Cardiac muscle cell (in vitro differentiated cells and primary cell): ENCODE results near the gene CHRM4. TPM values are rescaled to one million over a fixed set of nuclear protein-coding genes. Genes with fewer than 3 reads are reported as not detected.

Experiments used
- DNase-seq, 2 donors: peaks; one replicate each; pipeline versions ENCODE4 v3.0.0 to v3.0.0-alpha.2; 2010 to 2017; ENCODE audit warnings: low read depth in 1 of 2, low spot score in 1 of 2
- H3K27ac ChIP-seq: fragments of 200-600 bp; sonication (generic); 2 replicates; pipeline ENCODE4 v1.5.1; 2016
- H3K27me3 ChIP-seq: fragments of 200-600 bp; sonication (generic); 2 replicates; pipeline ENCODE4 v1.6.0; 2016; ENCODE audit warnings: control low read depth
- H3K36me3 ChIP-seq: fragments of 200-600 bp; sonication (generic); 2 replicates; pipeline ENCODE4 v1.5.1; 2016; ENCODE audit warnings: control low read depth
- H3K4me1 ChIP-seq: fragments of 200-600 bp; sonication (generic); 2 replicates; pipeline ENCODE4 v1.8.1; 2017; ENCODE audit warnings: low read depth, mild to moderate bottlenecking, mixed run types
- H3K4me3 ChIP-seq: fragments of 200-600 bp; sonication (generic); 2 replicates; pipeline ENCODE4 v1.5.1; 2016; ENCODE audit warnings: mild to moderate bottlenecking
- H3K9me3 ChIP-seq: fragments of 200-600 bp; sonication (generic); 2 replicates; pipeline ENCODE4 v1.5.1; 2017; ENCODE audit warnings: low read depth, mild to moderate bottlenecking, control low read depth
- polyA plus RNA-seq: library from polyadenylated mRNA; unstranded; fragments of >200 nt; fragmentation: Nextera tagmentation; extraction: Ambion mirVana; gene quantifications from 2 replicates; pipeline ENCODE4 v1.2.1, GENCODE V29; 2016
- total RNA-seq: library from RNA; depleted of rRNA; stranded (reverse); fragments of >200 nt; gene quantifications from 2 replicates; pipeline ENCODE4 v1.2.3, GENCODE V29; 2016
- TF ChIP-seq, protein P1 (sequence below): IDR thresholded peaks from 2 replicates; pipeline ENCODE4 v1.5.1; 2012; ENCODE audit warnings: low read depth, mild to moderate bottlenecking, low read length

The CHRM4 gene
- total and polyA plus RNA-seq, 2 experiments from 2014 or later = 0.51 TPM; not detected in 1

DNA sequence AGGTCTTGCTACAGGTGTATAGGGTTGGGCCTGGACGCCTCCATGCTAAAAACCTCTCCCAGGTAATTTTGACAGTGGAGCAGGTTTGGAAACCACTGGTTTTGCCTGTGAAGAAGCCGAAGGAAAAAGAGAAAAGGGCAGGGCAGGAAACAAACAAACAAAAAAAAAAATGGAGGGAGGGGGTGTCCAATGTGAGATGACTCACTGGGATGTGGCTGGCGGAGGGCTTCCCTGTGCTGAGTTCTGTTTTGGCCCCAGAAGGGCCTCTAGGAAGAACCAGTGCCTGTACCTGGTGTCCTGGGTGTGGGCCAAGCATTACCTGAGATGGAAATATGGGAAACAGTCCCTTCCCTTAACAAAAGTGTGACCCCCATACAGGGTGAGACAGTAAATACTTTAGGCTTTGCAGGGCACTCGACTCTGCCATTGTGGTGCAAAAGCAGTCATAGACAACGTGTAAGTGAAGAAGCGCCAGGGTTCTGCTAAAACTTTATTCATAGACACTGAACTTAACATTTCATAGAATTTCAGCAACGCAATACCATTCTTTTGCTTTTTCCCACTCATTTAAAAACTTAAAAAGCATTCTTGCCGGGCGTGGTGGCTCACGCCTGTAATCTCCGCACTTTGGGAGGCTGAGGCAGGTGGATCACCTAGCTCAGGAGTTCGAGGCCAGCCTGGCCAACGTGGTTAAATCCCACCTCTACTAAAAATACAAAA, 53.8 kb downstream of the CHRM4 start:
- DNase-seq = no peak
- Histone ChIP-seq H3K4me3 (no peak overlapping the region), H3K36me3 (no peaks in the 10 kb centered on the region), H3K9me3 (no peaks in the 10 kb centered on the region), H3K4me1 (peaks cover 35% of the 10 kb centered on the region), H3K27ac (no peak overlapping the region), H3K27me3 (peaks cover 4% of the 10 kb centered on the region)
- TF ChIP-seq, protein P1, sequence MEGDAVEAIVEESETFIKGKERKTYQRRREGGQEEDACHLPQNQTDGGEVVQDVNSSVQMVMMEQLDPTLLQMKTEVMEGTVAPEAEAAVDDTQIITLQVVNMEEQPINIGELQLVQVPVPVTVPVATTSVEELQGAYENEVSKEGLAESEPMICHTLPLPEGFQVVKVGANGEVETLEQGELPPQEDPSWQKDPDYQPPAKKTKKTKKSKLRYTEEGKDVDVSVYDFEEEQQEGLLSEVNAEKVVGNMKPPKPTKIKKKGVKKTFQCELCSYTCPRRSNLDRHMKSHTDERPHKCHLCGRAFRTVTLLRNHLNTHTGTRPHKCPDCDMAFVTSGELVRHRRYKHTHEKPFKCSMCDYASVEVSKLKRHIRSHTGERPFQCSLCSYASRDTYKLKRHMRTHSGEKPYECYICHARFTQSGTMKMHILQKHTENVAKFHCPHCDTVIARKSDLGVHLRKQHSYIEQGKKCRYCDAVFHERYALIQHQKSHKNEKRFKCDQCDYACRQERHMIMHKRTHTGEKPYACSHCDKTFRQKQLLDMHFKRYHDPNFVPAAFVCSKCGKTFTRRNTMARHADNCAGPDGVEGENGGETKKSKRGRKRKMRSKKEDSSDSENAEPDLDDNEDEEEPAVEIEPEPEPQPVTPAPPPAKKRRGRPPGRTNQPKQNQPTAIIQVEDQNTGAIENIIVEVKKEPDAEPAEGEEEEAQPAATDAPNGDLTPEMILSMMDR = no peak

DNA sequence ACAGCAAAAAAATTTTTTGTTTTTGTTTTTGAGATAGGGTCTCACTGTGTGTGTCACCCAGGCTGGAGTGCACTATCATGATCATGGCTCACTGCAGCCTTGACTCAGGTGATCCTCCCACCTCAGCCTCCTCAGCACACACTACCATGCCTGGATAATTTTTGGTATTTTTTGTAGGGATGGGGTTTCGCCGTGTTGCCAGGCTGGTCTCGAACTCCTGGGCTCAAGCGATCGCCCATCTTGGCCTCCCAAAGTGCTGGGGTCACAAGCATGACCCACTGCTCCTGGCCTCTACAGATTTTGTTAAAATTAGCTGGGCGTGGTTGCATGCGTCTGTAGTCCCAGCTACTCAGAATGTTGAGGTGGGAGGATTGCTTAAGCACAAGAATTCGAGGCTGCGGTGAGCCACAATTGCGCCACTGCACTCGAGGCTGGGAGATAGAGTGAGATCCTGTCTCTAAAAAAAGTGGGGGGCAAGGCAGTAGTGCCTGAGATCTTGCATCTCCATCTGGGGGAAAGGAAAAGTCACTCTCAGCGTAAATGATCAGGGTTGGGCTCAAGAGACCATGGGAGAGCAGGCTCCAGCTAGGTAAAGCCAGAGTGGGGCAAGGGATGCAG, 54.9 kb downstream of the CHRM4 start:
- Histone ChIP-seq H3K4me3 (no peak overlapping the region), H3K27me3 (peaks cover 4% of the 10 kb centered on the region), H3K4me1 (peaks cover 26% of the 10 kb centered on the region), H3K27ac (no peak overlapping the region), H3K9me3 (no peaks in the 10 kb centered on the region), H3K36me3 (no peaks in the 10 kb centered on the region)
- TF ChIP-seq, protein P1 = no peak
- DNase-seq = peak in 1 of 2 donors; percentile 96

DNA sequence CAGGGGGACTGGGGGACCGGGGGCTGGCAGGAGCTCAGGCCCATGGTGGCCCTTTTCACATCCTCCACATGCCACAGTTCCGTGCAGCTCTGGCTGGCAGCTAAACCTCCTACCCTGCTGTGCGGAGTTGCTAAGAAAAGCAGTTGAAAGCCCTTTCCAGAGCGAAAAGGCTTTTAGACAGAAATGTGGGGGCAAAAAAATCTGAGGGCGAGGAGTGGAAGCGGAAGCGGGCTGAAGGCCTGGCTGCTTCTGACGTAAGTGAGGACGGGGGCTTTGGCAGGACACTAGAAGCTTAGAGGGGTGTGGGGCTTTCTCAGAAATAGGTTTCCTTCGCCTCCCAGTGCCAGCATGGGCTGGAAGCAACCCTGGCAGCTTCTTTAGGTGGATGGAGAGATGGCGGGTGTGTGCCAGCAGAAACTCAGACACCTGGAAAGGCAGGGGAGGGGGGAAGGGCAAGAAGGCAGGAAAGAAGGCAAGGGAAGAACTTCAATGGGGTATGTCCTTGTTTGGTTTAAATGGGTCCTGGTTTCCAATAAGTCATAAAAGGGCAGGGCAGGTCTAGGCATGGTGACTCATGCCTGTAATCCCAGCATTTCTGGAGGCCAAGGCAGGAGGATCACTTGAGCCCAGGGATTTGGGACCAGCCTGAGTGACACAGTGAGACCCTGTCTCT, 55.5 kb downstream of the CHRM4 start:
- Histone ChIP-seq H3K36me3 (no peaks in the 10 kb centered on the region), H3K4me1 (peaks cover 25% of the 10 kb centered on the region), H3K27ac (no peak overlapping the region), H3K27me3 (peaks cover 4% of the 10 kb centered on the region), H3K9me3 (no peaks in the 10 kb centered on the region), H3K4me3 (no peak overlapping the region)
- DNase-seq = no peak
- TF ChIP-seq, protein P1 = no peak

DNA sequence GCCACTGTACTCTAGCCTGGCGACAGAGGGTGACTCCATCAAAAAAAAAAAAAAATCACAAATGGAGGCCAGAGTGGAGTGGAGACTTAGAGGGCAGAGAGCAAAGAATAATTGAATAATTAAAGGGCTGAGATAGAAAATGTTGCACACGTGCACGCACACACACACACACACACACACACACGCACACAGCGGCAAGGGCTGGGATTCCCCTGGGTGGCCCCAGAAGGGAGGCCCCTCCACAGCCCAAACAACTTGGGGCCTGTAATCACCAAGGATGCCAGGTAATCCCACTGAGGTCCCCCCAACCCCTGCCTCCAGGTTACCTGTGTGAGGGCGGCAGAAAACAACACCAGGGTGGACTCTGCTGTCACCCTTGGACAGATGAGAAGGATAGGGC, 56.3 kb downstream of the CHRM4 start:
- Histone ChIP-seq H3K27ac (no peak overlapping the region), H3K36me3 (no peaks in the 10 kb centered on the region), H3K4me1 (peaks cover 28% of the 10 kb centered on the region), H3K4me3 (no peak overlapping the region), H3K27me3 (peaks cover 4% of the 10 kb centered on the region), H3K9me3 (no peaks in the 10 kb centered on the region)
- DNase-seq = no peak
- TF ChIP-seq, protein P1 = no peak

DNA sequence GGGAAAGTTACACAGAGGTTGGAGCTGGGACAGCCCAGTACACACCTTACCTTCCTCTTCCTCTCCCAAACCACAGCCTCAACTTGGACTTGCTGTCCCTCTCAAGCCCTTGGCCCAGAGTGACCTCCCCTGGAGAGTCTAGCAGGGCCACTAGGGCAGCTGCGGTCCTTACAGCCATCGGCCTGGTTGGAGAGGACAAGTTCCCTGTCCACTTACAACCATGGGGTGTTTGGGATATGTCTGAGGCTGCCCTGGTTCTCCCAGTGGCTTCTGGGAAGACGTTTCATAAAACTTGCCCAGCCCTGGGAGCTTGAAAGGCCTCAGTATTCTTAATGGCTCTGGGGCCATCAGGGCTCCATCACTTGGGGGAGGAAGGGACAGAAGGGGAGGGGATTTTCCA, 57.4 kb downstream of the CHRM4 start:
- Histone ChIP-seq H3K9me3 (no peaks in the 10 kb centered on the region), H3K4me3 (no peak overlapping the region), H3K4me1 (peaks cover 18% of the 10 kb centered on the region), H3K27ac (no peak overlapping the region), H3K27me3 (peaks cover 4% of the 10 kb centered on the region), H3K36me3 (no peaks in the 10 kb centered on the region)
- TF ChIP-seq, protein P1 = no peak
- DNase-seq = no peak

Other genes with a start within 250 kb of the CHRM4 start
- gene CREB3L1, start 114.1 kb downstream of the CHRM4 start, total RNA-seq = 3.8 and 4.3 TPM in 2 replicates
- 11.7 and 14.1 TPM in 2 replicates for gene CREB3L1, start 114.1 kb downstream of the CHRM4 start, polyA plus RNA-seq
- gene DGKZ, start 44.3 kb downstream of the CHRM4 start, total RNA-seq = 81.8 TPM in 2 replicates
- gene DGKZ, start 44.3 kb downstream of the CHRM4 start, polyA plus RNA-seq = 48.3 and 48.5 TPM in 2 replicates
- gene MDK, start 10.1 kb downstream of the CHRM4 start, total RNA-seq = 2,973 and 4,339 TPM in 2 replicates
- 3,396 and 3,769 TPM in 2 replicates for gene MDK, start 10.1 kb downstream of the CHRM4 start, polyA plus RNA-seq
- 27.7 and 52.7 TPM in 2 replicates for gene AMBRA1, start 202.2 kb upstream of the CHRM4 start, total RNA-seq
- gene AMBRA1, start 202.2 kb upstream of the CHRM4 start, polyA plus RNA-seq = 10.5 and 12.8 TPM in 2 replicates
- gene HARBI1, start 225.5 kb upstream of the CHRM4 start, total RNA-seq = 2.2 and 3.8 TPM in 2 replicates
- gene HARBI1, start 225.5 kb upstream of the CHRM4 start, polyA plus RNA-seq = 6.9 and 9.8 TPM in 2 replicates
- gene ATG13, start 225.8 kb upstream of the CHRM4 start, total RNA-seq = 78.5 and 108 TPM in 2 replicates
- gene ATG13, start 225.8 kb upstream of the CHRM4 start, polyA plus RNA-seq = 56.8 and 61.9 TPM in 2 replicates